K562 (cell line): ENCODE results near the gene GPX5. TPM values are rescaled to one million over a fixed set of nuclear protein-coding genes. Genes with fewer than 3 reads are reported as not detected.

ENCODE experiments used
- CHD1 ChIP-seq: fragments of 200-600 bp; sonication (generic); IDR thresholded peaks from one replicate; pipeline ENCODE4 v1.6.1; 2012; ENCODE audit warnings: mild to moderate bottlenecking, moderate library complexity, low read length, inconsistent platforms
- IRF2 ChIP-seq: sonication (generic); formaldehyde crosslinking; IDR thresholded peaks from 2 replicates; pipeline ENCODE4 v1.8.1; 2022; ENCODE audit warnings: mild to moderate bottlenecking, missing genetic modification reagents
- LCOR ChIP-seq: sonication (generic); formaldehyde crosslinking; IDR thresholded peaks from 2 replicates; pipeline ENCODE4 v1.8.0; 2022; ENCODE audit warnings: mild to moderate bottlenecking, missing genetic modification reagents
- MAZ ChIP-seq, 2 experiments: fragments of 450-650 bp in 1 of 2; sonication (generic) in 1 of 2; formaldehyde crosslinking; IDR thresholded peaks in 1 of 2; conservative IDR thresholded peaks in 1 of 2; 2 replicates each; pipeline versions ENCODE4 v1.4.0 to v1.5.0; 2020; ENCODE audit warnings: mild to moderate bottlenecking in 1 of 2, missing genetic modification reagents in 1 of 2
- MBD2 ChIP-seq: sonication (generic); IDR thresholded peaks from 2 replicates; pipeline ENCODE4 v1.6.1; 2016; ENCODE audit warnings: low read depth, borderline replicate concordance
- NELFE ChIP-seq: IDR thresholded peaks from 2 replicates; pipeline ENCODE4 v1.6.1; 2011; ENCODE audit warnings: mild to moderate bottlenecking; ENCODE audit not compliant: insufficient read depth, insufficient read length
- PTRF ChIP-seq: fragments of 450-650 bp; IDR thresholded peaks from 2 replicates; pipeline ENCODE4 v1.6.1; 2016; ENCODE audit warnings: mild to moderate bottlenecking, missing genetic modification characterization, missing compliant biosample characterization
- RHOXF2B ChIP-seq: fragments of 250-450 bp; sonication (Bioruptor Pico); conservative IDR thresholded peaks from 2 replicates; pipeline ENCODE4 v1.5.1; 2021
- SMAD4 ChIP-seq: fragments of 250-450 bp; sonication (Bioruptor Pico); conservative IDR thresholded peaks from 2 replicates; pipeline ENCODE4 v1.8.0; 2021; ENCODE audit warnings: inconsistent platforms, mild to moderate bottlenecking, moderate library complexity
- SP1 ChIP-seq: sonication (generic); formaldehyde crosslinking; IDR thresholded peaks from 2 replicates; pipeline ENCODE4 v1.8.1; 2022; ENCODE audit warnings: mild to moderate bottlenecking, missing genetic modification reagents
- TRIM24 ChIP-seq, 2 experiments: fragments of 450-650 bp; IDR thresholded peaks; 2 replicates each; pipeline ENCODE4 v1.6.1; 2016
- XRCC4 ChIP-seq: IDR thresholded peaks from one replicate; pipeline ENCODE4 v1.6.1; 2011; ENCODE audit not compliant: insufficient read depth, insufficient read length; ENCODE audit errors: extremely low read depth
- ZNF311 ChIP-seq: fragments of 250-450 bp; sonication (Bioruptor Pico); IDR thresholded peaks from 2 replicates; pipeline ENCODE4 v1.4.0; 2020; ENCODE audit warnings: mild to moderate bottlenecking, moderate library complexity
- polyA plus RNA-seq, 8 experiments: library from polyadenylated mRNA; depleted of rRNA in 4 of 8; stranded (reverse) in 5 of 8; unstranded in 3 of 8; fragments of >200 nt; fragmentation: Nextera tagmentation in 2 of 8; fragmentation: Illumina TruSeq in 1 of 8; extraction: Ambion mirVana in 2 of 8; extraction: Trizol in 1 of 8; gene quantifications; 2 replicates each; pipeline versions ENCODE4 v1.2.1 to v1.2.3, GENCODE V29; 2011 to 2014; ENCODE audit warnings: inconsistent platforms in 1 of 8, missing spikeins in 1 of 8
- total RNA-seq, 7 experiments: library from RNA; depleted of rRNA in 6 of 7; stranded (reverse); fragments of >200 nt in 6 of 7; fragmentation: Illumina TruSeq in 2 of 7; extraction: Trizol in 2 of 7; gene quantifications; 2 replicates each; pipeline versions ENCODE4 v1.2.1 to v1.2.3, GENCODE V29; 2011 to 2021; ENCODE audit warnings: low replicate concordance in 1 of 7
- TF ChIP-seq, protein P1 (sequence below): IDR thresholded peaks from 2 replicates; pipeline ENCODE4 v1.6.1; 2011; ENCODE audit warnings: borderline replicate concordance, low read depth, mild to moderate bottlenecking, moderate library complexity, low read length; ENCODE audit not compliant: insufficient read depth, poor library complexity, severe bottlenecking
- TF ChIP-seq, protein P2 (sequence below), 2 experiments: fragments of 450-650 bp in 1 of 2; sonication (generic) in 1 of 2; formaldehyde crosslinking in 1 of 2; IDR thresholded peaks in 1 of 2; conservative IDR thresholded peaks in 1 of 2; 2 replicates each; pipeline versions ENCODE4 v1.6.1 to v1.8.1; 2016 to 2023; ENCODE audit warnings: mild to moderate bottlenecking in 2 of 2, moderate library complexity in 2 of 2, inconsistent platforms in 1 of 2, missing genetic modification reagents in 1 of 2
- TF ChIP-seq, protein P3 (sequence below): sonication (generic); formaldehyde crosslinking; IDR thresholded peaks from 2 replicates; pipeline ENCODE4 v1.8.0; 2022; ENCODE audit warnings: mild to moderate bottlenecking, low read depth, missing genetic modification reagents

GPX5 gene
- total and polyA plus RNA-seq, 9 of the 15 experiments (the other 6 are each of a cell fraction or from before 2014, with no cell fraction given) = 0.07 to 0.18 (median 0.15) TPM; not detected in 6

DNA sequence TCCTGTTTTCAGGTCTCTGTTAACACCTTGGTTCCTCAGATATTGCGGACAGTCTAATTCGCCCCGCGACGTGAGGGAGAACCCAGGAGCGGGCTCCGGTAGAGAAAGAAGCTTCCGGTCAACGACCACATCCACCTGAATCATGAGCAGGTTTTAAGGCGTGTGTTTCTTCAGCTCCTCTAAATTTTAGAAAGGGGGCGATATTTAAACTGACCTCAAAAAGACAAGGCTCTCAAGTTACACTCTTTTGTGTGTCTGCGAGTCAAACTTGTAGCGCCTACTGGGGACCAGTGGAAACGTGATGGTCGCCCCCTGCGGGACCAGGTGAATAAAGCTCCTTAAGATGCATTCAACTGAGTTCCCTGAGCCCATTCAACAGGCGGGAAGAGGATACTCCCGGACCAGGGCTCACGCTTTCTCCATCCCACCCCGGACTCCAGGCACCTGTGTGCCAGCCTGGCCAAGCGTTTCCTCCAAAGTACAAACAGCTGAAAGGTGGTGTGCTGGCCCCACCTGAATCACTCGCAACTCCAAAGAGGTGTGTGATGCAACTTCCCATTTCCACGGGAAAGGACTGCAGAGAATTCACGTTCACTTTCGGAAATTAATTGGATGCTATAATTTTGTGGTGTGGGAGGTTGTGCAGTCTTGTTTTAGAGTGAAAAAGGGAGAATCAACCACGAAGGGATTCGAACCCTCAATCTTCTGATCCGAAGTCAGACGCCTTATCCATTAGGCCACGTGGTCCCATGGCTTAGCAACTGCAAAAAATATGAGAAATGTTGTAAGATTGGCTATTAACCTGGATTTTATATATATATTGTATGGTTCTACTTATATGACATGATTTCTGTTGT, 17.0 kb downstream of the GPX5 start (continued):
- TF ChIP-seq, protein P1, sequence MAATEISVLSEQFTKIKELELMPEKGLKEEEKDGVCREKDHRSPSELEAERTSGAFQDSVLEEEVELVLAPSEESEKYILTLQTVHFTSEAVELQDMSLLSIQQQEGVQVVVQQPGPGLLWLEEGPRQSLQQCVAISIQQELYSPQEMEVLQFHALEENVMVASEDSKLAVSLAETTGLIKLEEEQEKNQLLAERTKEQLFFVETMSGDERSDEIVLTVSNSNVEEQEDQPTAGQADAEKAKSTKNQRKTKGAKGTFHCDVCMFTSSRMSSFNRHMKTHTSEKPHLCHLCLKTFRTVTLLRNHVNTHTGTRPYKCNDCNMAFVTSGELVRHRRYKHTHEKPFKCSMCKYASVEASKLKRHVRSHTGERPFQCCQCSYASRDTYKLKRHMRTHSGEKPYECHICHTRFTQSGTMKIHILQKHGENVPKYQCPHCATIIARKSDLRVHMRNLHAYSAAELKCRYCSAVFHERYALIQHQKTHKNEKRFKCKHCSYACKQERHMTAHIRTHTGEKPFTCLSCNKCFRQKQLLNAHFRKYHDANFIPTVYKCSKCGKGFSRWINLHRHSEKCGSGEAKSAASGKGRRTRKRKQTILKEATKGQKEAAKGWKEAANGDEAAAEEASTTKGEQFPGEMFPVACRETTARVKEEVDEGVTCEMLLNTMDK = peak; percentile 97
- TF ChIP-seq PTRF (tag) = no peak
- peak; percentile 98 for TF ChIP-seq LCOR (CRISPR knock-in tag)
- no peak for TF ChIP-seq XRCC4
- TF ChIP-seq TRIM24 (IDR thresholded peaks at IDR 0.05) = peak; percentile 66 to 69
- TF ChIP-seq ZNF311 = peak; percentile 41; the same call in 1 of the 2 replicates
- TF ChIP-seq, protein P2, sequence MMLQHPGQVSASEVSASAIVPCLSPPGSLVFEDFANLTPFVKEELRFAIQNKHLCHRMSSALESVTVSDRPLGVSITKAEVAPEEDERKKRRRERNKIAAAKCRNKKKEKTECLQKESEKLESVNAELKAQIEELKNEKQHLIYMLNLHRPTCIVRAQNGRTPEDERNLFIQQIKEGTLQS (IDR thresholded peaks at IDR 0.05) = peak; percentile 94
- TF ChIP-seq, protein P2 (CRISPR knock-in tag; conservative IDR thresholded peaks at IDR 0.05) = peak; percentile 97
- TF ChIP-seq CHD1 = peak; percentile 82
- peak; percentile 24; the same call in 1 of the 2 replicates for TF ChIP-seq MBD2
- TF ChIP-seq NELFE = no peak
- 0 out of 2 replicates have a peak, but pooled peaks have one; percentile 20 for TF ChIP-seq RHOXF2B (CRISPR knock-in tag)
- peak; percentile 93 for TF ChIP-seq SP1 (CRISPR knock-in tag)
- TF ChIP-seq, protein P3, sequence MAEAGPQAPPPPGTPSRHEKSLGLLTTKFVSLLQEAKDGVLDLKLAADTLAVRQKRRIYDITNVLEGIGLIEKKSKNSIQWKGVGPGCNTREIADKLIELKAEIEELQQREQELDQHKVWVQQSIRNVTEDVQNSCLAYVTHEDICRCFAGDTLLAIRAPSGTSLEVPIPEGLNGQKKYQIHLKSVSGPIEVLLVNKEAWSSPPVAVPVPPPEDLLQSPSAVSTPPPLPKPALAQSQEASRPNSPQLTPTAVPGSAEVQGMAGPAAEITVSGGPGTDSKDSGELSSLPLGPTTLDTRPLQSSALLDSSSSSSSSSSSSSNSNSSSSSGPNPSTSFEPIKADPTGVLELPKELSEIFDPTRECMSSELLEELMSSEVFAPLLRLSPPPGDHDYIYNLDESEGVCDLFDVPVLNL = 0 out of 2 replicates have a peak, but pooled peaks have one; percentile 30
- no peak for TF ChIP-seq IRF2
- peak; percentile 42 to 70; a peak in 1 of 4 replicates for TF ChIP-seq MAZ (CRISPR knock-in tag; conservative IDR thresholded peaks at IDR 0.05 in 1 of 2, IDR thresholded peaks at IDR 0.05 in 1 of 2)
- peak; percentile 74 for TF ChIP-seq SMAD4 (CRISPR knock-in tag)
